Measurements from ENCODE around the gene KRR1. TPM values are rescaled to one million over a fixed set of nuclear protein-coding genes. Genes with fewer than 3 reads are reported as not detected.
"Not testable (repeated sequence)": the region's sequence is repeated elsewhere in the genome, so short reads cannot be mapped to it uniquely, and the experiment has no call there.

Gene KRR1
- total RNA-seq, 4 donors from 2014 or later, result 11.5 to 37.1 (median 24.7) TPM

- no peak overlapping the region for H3K4me3 ChIP-seq
- DNase-seq, result no peak
- no peaks in the 10 kb centered on the region for H3K4me1 ChIP-seq
- H3K36me3 ChIP-seq, result no peaks in the 10 kb centered on the region
- no peaks in the 10 kb centered on the region for H3K27me3 ChIP-seq
- TF ChIP-seq CTCF (IDR thresholded peaks at IDR 0.05), result no peak
- TF ChIP-seq POLR2A (IDR thresholded peaks at IDR 0.05), result no peak
- H3K9me3 ChIP-seq, result peaks cover 0 to 3% (median 0%) of the 10 kb centered on the region in 4 donors
- no peak overlapping the region for H3K27ac ChIP-seq
These were observed 55.6 kb downstream of the KRR1 start for GRCh38 chr12:75455839-75456238.

GRCh38 chr12:75452675-75453330 lies 58.6 kb downstream of the KRR1 start:
- H3K27me3 ChIP-seq, result no peaks in the 10 kb centered on the region
- H3K27ac ChIP-seq, result no peak overlapping the region
- DNase-seq, result no peak
- no peak overlapping the region for H3K4me3 ChIP-seq
- no peaks in the 10 kb centered on the region for H3K9me3 ChIP-seq
- TF ChIP-seq POLR2A (IDR thresholded peaks at IDR 0.05) (no peak), CTCF (IDR thresholded peaks at IDR 0.05) (no peak)
- no peaks in the 10 kb centered on the region for H3K36me3 ChIP-seq
- H3K4me1 ChIP-seq, result no peaks in the 10 kb centered on the region

DNA sequence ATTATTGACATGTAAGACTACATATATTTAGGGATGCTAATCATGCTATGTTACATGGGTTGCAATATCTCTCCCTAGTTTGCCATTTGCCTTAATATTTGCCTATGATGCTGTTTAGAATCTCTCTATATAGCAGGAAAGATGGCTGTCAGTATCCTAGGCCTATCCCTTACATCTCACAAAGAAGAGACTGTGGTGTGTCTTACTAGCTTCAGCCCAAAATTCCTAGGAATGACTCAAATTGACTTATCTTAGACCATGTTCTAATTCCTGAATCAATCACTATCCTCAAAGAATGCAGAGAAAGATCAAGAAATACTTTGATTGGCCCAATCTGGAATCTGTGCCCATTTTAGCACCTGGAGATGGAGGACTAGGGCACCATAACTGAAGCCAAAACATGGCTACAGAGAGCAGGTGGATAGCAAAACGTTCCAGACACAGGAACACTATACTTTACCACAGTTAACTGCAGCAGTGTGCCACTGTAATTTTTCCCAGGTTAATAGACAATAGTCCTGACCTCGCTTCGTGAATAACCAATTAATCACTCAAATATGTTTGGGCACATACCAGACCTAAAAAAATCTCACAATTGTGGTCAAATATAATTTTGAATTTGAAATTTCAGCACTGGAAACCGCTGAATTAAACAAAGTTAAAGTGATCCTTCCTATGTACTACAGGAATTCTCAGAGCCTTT lies 63.6 kb downstream of the KRR1 start:
- Histone ChIP-seq H3K4me3 (no peak overlapping the region), H3K36me3 (no peaks in the 10 kb centered on the region), H3K4me1 (no peaks in the 10 kb centered on the region), H3K9me3 (no peaks in the 10 kb centered on the region), H3K27me3 (no peaks in the 10 kb centered on the region), H3K27ac (no peak overlapping the region)
- TF ChIP-seq POLR2A (IDR thresholded peaks at IDR 0.05) (no peak), CTCF (IDR thresholded peaks at IDR 0.05) (no peak)
- no peak for DNase-seq

- DNase-seq, result no peak
- TF ChIP-seq POLR2A (IDR thresholded peaks at IDR 0.05) (no peak), CTCF (IDR thresholded peaks at IDR 0.05) (no peak)
These were observed 64.6 kb downstream of the KRR1 start for GRCh38 chr12:75446857-75447256.

DNA sequence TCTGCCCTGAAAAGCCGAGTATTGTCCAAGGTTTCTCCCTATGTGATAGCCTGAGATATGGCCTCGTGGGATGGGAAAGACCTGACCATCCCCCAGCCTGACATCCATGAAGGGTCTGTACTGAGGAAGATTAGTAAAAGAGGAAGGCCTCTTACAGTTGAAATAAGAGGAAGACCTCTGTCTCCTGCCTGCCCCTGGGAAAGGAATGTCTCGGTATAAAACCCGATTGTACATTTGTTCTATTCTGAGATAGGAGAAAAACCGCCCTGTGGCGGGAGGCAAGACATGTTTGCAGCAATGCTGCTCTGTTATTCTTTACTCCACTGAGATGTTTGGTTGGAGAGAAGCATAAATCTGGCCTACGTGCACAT lies 66.3 kb downstream of the KRR1 start:
- not testable (repeated sequence) for H3K27ac ChIP-seq, H3K4me1 ChIP-seq, DNase-seq, H3K4me3 ChIP-seq, H3K27me3 ChIP-seq, H3K36me3 ChIP-seq, H3K9me3 ChIP-seq

More at GRCh38 chr12:75446857-75447256, 64.6 kb downstream of the KRR1 start:
- no peaks in the 10 kb centered on the region for H3K36me3 ChIP-seq
- H3K4me1 ChIP-seq, result no peaks in the 10 kb centered on the region
- H3K27me3 ChIP-seq, result no peaks in the 10 kb centered on the region
- H3K9me3 ChIP-seq, result no peaks in the 10 kb centered on the region
- no peak overlapping the region for H3K27ac ChIP-seq
- H3K4me3 ChIP-seq, result no peak overlapping the region

GRCh38 chr12:75444429-75445136 lies 66.8 kb downstream of the KRR1 start:
- H3K9me3 ChIP-seq, result no peaks in the 10 kb centered on the region
- no peaks in the 10 kb centered on the region for H3K36me3 ChIP-seq
- TF ChIP-seq POLR2A (IDR thresholded peaks at IDR 0.05) (no peak), CTCF (IDR thresholded peaks at IDR 0.05) (no peak)
- H3K4me1 ChIP-seq, result no peaks in the 10 kb centered on the region
- no peak overlapping the region for H3K27ac ChIP-seq
- no peaks in the 10 kb centered on the region for H3K27me3 ChIP-seq
- H3K4me3 ChIP-seq, result no peak overlapping the region
- no peak for DNase-seq
